ENCODE results near the gene TEX22.

The TEX22 gene

GRCh38 chr14:105460616-105461015 is 62.3 kb downstream of the TEX22 start:
- no peak for TF ChIP-seq CTCF (IDR thresholded peaks at IDR 0.05; ENCODE audit: borderline replicate concordance, control extremely low read depth, extremely low read depth, insufficient read depth, missing control alignments)
- DNase-seq (ENCODE audit: low spot score), result no peak
- in situ Hi-C loops (cut with MboI; ENCODE audit: low sequenced_read_pairs, unreplicated experiment), result no loop called here

- DNase-seq (ENCODE audit: low spot score), result no peak
- in situ Hi-C loops (cut with MboI; ENCODE audit: low sequenced_read_pairs, unreplicated experiment), result no loop called here
- no peak for TF ChIP-seq CTCF (IDR thresholded peaks at IDR 0.05; ENCODE audit: borderline replicate concordance, control extremely low read depth, extremely low read depth, insufficient read depth, missing control alignments)
Observed at GRCh38 chr14:105461903-105462302, 63.6 kb downstream of the TEX22 start.
